T-helper 2 cell (primary cell): Measurements from ENCODE around the gene GRAMD1B.

ENCODE experiments used
- DNase-seq, 5 experiments: peaks; one replicate each; pipeline versions ENCODE4 v3.0.0 to v3.0.0-alpha.2; 2012 to 2022

Gene GRAMD1B

GRCh38 chr11:123475469-123475868, 45.4 kb downstream of the GRAMD1B start:
- DNase-seq, result no peak

DNA sequence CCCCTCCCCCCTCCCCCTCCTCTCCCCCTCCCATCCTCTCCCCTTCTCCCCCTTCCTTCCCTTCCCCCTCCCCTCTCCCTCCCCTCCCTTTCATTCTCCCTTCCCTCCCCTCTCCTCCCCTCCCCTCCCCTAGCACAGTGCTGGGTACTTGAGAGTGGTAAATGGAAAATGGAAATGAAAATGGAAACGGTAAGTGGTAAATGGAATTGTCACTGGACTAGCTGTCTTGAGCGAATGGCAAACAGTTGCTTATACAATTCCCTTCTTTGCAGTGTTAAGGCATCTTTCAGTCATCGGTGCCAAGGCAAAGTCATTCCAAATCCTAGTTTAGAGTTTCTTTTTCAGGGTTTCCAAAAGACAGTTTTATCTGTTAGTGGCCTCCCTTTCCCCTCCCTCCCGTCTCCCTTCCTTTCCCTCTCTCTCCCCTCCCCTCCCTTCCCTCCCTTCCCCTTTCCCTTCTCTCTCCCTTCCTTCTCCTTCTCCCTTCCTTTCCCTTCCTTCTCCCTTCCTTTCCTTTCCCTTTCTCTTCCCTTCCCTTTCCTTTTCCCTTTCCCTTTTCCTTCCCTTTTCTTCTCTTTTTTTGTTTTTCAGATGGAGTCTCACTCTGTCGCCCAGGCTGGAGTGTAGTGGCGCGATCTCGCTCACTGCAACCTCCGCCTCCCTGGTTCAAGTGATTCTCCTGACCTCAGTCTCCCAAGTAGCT, 47.3 kb downstream of the GRAMD1B start:
- DNase-seq, result no peak

DNA sequence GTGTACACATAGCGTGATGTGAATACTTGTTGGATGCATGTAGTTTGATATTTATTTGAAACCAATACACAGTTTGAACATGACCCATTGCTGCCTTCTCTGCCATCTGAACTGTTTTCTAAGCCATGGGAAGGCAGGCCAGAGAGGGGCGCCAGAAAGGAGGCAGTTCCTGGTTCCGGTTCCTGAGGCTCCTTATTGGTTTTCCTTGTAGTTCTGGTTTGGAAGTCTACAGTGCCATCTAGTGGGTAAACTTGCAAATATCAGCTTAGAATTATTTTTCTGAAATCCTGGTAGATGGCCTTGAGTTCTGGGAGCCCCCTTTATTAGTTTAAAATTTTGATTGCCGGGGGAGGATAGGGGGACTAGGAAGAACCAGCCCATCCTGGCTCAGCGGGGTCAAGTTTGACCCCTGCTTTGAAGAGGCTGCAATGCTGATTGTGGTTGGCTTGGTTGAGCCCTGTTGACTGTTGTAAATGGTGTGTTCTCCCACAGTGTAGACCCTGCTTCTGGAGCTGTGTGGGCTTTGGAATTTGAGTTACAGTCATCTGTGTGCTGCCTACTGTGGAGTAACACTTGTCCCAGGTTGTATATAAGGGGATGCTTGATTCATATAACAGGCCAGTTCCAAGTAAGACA, 48.4 kb downstream of the GRAMD1B start:
- peak in 2 of 5 experiments; percentile 25 to 52 for DNase-seq

DNA sequence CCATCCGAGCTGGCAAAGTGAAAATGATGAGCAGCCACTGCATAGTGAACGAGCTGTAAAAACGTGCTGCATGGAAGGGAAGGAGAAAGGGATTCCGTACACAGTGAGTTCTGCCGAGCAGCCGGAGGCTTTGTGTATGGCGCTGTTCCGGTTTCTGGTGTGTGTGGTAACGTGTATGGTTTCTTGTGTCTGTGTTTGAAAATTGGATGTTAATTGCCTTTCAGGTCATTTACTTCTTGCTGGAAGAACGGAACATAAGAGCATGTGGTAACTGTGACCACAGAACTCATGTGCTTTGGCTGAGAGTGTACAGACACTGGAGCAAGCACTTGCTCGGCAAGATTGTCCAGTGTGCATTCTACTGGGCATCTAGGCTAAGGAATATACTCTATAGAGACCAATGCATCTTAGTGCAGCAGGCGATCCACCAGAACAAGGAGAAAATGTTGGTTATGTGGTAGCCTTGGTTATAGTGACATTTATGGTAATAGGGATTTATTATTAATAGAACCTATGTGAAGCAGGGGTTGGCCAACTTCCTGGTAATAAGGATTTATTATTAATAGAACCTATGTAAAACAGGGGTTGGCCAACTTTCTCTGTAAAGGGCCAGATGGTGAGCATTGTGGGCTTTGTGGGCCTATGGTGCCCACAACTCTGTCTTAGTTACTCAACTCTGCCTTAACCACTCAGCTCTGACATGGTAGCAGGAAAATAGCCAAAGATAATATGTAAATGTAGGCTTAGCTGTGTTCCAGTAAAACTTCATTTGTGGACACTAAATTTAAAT, 49.2 kb downstream of the GRAMD1B start:
- DNase-seq, result peak in 1 of 5 experiments; percentile 23

GRCh38 chr11:123480290-123480815, 50.3 kb downstream of the GRAMD1B start:
- DNase-seq, result no peak

- DNase-seq, result no peak
These were observed 50.8 kb downstream of the GRAMD1B start for GRCh38 chr11:123480882-123481281.

DNA sequence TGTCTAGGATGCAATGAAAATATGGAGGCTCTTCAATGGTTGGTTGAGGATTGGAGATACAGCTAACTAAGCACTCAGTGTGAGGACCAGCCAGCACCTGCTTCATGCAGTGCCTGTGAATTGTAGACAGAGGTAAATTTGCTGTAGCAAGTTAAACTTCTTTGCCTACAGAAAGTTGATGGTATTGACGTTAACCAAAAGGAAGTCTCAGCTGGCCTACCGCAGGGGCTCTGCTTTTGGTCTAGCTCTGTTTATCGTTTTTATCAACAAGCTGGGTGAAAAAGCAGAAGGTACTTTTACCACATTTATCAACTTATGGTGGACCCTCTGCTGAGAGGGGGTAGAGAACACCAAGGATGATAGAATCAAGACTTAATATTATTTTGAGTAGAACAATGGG, 51.6 kb downstream of the GRAMD1B start:
- peak in 1 of 5 experiments; percentile 60 for DNase-seq

DNA sequence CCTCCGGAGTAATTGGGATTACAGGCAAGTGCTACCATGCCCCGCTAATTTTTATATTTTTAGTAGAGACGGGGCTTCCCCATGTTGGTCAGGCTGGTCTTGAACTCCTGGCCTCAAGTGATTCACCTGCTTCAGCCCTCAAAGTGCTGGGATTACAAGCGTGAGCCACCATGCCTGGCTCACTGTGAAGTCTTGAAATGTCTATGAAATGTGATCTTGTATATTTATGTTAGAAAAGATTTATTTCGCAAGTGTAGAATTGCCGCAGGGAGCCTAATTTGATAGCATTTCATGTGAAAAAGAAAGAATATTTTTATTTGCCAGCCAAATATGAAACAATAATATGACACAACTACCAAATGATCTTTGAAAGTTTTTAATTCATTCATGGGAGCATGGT, 52.1 kb downstream of the GRAMD1B start:
- DNase-seq, result no peak

DNA sequence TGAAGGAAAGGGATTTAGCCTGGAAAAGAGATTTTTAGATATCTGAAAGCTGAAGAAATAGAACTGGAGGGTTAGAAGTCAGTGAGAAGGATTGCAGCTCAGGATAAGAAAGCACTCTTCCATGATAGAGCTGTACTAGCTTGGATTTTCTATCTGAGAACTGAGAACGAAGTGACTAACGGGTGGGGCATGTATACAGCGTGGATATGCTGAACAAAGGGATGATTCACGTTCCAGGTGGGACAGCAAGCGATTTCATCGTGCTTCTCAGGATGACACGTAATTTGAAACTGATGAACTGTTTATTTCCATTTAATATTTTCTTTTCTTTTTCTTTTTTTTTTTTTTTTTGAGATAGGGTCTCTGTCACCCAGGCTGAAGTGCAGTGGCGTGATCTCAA, 53.0 kb downstream of the GRAMD1B start:
- no peak for DNase-seq

GRCh38 chr11:123483466-123483865, 53.4 kb downstream of the GRAMD1B start:
- DNase-seq, result no peak

- no peak for DNase-seq
These were observed 54.4 kb downstream of the GRAMD1B start for GRCh38 chr11:123484448-123484847.

GRCh38 chr11:123487157-123487744, 57.2 kb downstream of the GRAMD1B start:
- DNase-seq, result no peak

DNA sequence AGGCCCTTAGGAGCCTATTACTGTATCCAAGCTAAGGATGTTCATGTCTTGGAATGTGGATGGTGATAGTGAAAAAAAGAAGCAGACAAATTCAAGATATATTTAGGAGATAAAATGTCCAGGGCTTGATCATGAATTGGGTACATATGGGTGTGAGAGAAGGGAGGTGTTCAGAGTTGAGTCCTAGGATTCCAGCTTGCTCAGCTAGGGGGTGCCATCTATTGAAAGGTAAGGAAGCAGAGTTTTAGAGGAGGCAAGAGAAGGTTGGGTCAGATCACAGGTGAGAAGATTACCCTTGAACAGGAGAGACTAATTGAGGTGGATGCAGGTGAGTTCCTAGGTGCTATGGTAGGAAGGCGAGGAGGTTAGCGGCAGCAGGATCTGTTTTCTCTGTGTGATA, 60.5 kb downstream of the GRAMD1B start:
- DNase-seq, result no peak

- DNase-seq, result no peak
These were observed 61.2 kb downstream of the GRAMD1B start for GRCh38 chr11:123491241-123491640.

GRCh38 chr11:123493349-123494063, 63.4 kb downstream of the GRAMD1B start:
- DNase-seq, result no peak

DNA sequence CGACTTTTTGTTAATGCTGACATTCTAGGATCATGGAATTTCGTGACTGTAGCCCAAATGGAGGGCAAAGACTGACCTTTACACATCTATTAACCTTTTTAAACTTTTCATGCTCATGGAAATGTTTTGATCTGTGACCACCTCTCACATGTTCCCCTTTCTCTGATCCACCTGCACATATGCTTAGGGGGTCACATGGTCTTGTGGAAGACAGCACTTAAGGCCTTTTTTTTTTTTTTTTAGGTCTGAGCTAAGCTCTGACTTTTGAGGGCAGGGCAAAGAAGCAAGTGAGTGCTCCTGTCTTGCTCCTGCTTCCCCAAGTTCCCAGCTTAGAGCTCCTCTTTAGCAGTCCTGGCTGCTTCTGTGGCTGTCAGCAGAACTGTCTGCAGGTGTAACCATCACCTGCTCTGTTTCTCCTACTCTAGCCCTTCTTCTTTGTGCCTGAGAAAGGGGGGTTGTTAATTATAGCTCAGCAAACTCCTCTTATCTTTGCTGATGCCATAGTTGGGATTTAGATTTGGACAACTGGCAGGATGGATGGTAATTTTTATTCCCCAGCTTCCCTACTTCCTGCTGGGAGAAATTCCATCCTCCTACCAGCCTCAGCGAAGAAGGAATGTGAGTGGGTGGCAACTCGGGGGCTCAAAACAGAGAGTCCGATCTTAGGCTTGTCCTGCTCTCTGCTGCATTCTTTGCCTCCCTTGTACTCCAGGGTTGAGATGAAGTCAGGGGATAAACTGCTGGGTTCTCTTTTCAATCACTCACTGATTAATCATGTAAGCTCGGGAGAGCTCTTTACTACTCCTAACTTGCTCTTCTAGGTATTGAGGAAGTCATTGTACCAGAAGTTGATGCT, 64.4 kb downstream of the GRAMD1B start:
- no peak for DNase-seq

- no peak for DNase-seq
These were observed 74.3 kb downstream of the GRAMD1B start for GRCh38 chr11:123504401-123504800.

GRCh38 chr11:123505546-123506299, 75.7 kb downstream of the GRAMD1B start:
- DNase-seq, result no peak

GRCh38 chr11:123507043-123507442, 77.0 kb downstream of the GRAMD1B start:
- DNase-seq, result peak in 1 of 5 experiments; percentile 27

DNA sequence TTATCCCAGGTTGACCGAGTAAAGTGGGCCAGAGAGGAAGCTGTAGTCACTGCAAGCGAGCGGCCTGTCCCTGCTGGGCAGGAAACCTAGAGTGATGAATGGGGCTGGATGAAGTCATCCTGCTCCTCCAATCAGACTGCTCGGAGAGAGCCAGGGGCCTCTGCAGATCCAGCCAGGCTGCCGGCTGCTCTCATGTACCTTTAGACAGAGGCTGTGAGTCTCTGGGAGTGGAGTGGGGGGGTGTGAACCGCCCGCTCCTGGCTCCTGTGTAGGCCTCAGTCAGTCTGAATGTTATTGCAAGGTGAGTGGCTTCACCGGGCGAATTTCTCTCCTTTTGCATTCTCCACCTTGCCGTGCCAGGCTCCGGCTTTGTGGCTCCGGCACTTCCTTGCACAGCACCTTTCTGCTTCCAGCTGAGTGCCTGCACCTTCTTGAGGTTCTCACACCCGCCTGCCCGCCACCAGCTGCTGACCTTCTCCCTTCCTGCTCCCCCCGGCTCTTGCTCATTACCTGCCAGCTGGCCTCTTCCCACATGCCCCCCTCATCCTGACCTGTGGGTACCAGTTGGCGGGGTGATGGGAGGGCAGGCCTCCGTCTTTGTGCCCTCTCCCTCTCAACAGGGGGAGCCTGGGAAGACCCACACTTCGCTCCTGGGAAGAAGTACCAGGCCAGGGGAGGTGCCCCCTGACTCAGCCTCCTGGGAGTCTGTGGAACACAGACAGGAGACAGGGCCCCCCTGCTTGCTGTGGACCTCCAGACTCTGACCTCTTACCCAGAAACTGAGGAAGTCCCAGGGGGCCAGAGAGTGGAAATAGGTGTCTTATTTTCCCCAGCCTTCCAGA, 79.9 kb downstream of the GRAMD1B start:
- DNase-seq, result no peak
